WI38 (cell line): Measurements from ENCODE around the gene PACS2.

Experiments
- H3K4me3 ChIP-seq: 2 replicates; pipeline ENCODE4 v1.5.1; 2011; ENCODE audit warnings: low read depth, mild to moderate bottlenecking, control low read depth, low read length
- CTCF ChIP-seq: IDR thresholded peaks from 2 replicates; pipeline ENCODE4 v1.5.1; 2012; ENCODE audit warnings: low read depth, mild to moderate bottlenecking, control low read depth, low read length

The PACS2 gene

GRCh38 chr14:105446971-105447370 is 132.4 kb downstream of the PACS2 start:
- H3K4me3 ChIP-seq, result no peak overlapping the region
- TF ChIP-seq CTCF, result no peak
